ENCODE measurements around the gene CLOCK. TPM values are rescaled to one million over a fixed set of nuclear protein-coding genes. Genes with fewer than 3 reads are reported as not detected.

CLOCK gene
- total and polyA plus RNA-seq, 9 of the 15 experiments (the other 6 are each of a cell fraction or from before 2014, with no cell fraction given) = 3.7 to 14.4 (median 9.4) TPM

- TF ChIP-seq IRF1 (CRISPR knock-in tag; IDR thresholded peaks at IDR 0.05; ENCODE audit: borderline replicate concordance) (no peak), HMGN3 (IDR thresholded peaks at IDR 0.05; ENCODE audit: borderline replicate concordance, extremely low read depth, insufficient read length, low read depth, low read length) (no peak), CTCF (IDR thresholded peaks at IDR 0.05 in 2 of 3, conservative IDR thresholded peaks at IDR 0.05 in 1 of 3; ENCODE audit: insufficient read depth in 2 of 3, low read depth in 1 of 3, low read length in 3 of 3) (peak; percentile 20 to 48 (median 45); a peak in 4 of 6 replicates), C11orf30 (IDR thresholded peaks at IDR 0.05; ENCODE audit: low read depth) (peak; percentile 57), STAT5A (IDR thresholded peaks at IDR 0.05; ENCODE audit: borderline replicate concordance, low read length) (no peak), RBM22 (IDR thresholded peaks at IDR 0.05; ENCODE audit: low read depth, low read length, poor library complexity, severe bottlenecking) (no peak), ESRRA (IDR thresholded peaks at IDR 0.05; ENCODE audit: borderline replicate concordance, low read depth) (no peak), ZBED1 (IDR thresholded peaks at IDR 0.05) (no peak), DMBX1 (CRISPR knock-in tag; IDR thresholded peaks at IDR 0.05; ENCODE audit: borderline replicate concordance) (no peak), MLX (CRISPR knock-in tag; conservative IDR thresholded peaks at IDR 0.05) (no peak), RAD21 (CRISPR knock-in tag; conservative IDR thresholded peaks at IDR 0.05 in 1 of 2, IDR thresholded peaks at IDR 0.05 in 1 of 2) (peak; percentile 17 to 45; a peak in 2 of 4 replicates), SLC30A9 (CRISPR knock-in tag; IDR thresholded peaks at IDR 0.05) (no peak), TRIM25 (IDR thresholded peaks at IDR 0.05; ENCODE audit: borderline replicate concordance) (no peak), RBFOX2 (IDR thresholded peaks at IDR 0.05; ENCODE audit: low read depth, low read length) (no peak), HNRNPL (IDR thresholded peaks at IDR 0.05; ENCODE audit: low read depth, low read length) (no peak), PATZ1 (CRISPR knock-in tag; IDR thresholded peaks at IDR 0.05; ENCODE audit: borderline replicate concordance) (no peak), ZNF316 (IDR thresholded peaks at IDR 0.05) (peak; percentile 79), DIDO1 (tag; IDR thresholded peaks at IDR 0.05; ENCODE audit: low read depth) (no peak), MAFG (tag; conservative IDR thresholded peaks at IDR 0.05) (peak; percentile 28; the same call in 1 of the 2 replicates), SMAD4 (CRISPR knock-in tag; conservative IDR thresholded peaks at IDR 0.05) (0 out of 2 replicates have a peak, but pooled peaks have one; percentile 27)
These were observed 137.1 kb downstream of the CLOCK start (continued) for GRCh38 chr4:55409468-55410171.

Data from K562 (cell line).